Amygdala (tissue), 56 donors: ENCODE results near the gene NCOA4.
"Not testable (repeated sequence)": the region's sequence is repeated elsewhere in the genome, so short reads cannot be mapped to it uniquely, and the experiment has no call there.

ENCODE experiments used
- DNase-seq, 56 donors: peaks; one replicate each; lab custom pipeline; 2025; lab: John Stamatoyannopoulos, UW

NCOA4 gene

GRCh38 chr10:45997994-45998763 lies 32.2 kb downstream of the NCOA4 start:
- DNase-seq, result no peak

GRCh38 chr10:45997557-45997956 lies 32.9 kb downstream of the NCOA4 start:
- DNase-seq, result no peak

- not testable (repeated sequence) for DNase-seq
Measured at GRCh38 chr10:45985590-45985989, 44.8 kb downstream of the NCOA4 start.

- DNase-seq, result not testable (repeated sequence)
Measured at GRCh38 chr10:45984473-45984872, 46.0 kb downstream of the NCOA4 start.

- DNase-seq, result peak in 11 of 56 donors; percentile 1 to 55 (median 18)
Measured at GRCh38 chr10:45983538-45984186, 46.8 kb downstream of the NCOA4 start.

- DNase-seq, result not testable (repeated sequence)
Measured at GRCh38 chr10:45981367-45981766, 49.1 kb downstream of the NCOA4 start.

GRCh38 chr10:45978554-45978953 lies 51.9 kb downstream of the NCOA4 start:
- DNase-seq, result not testable (repeated sequence)

- not testable (repeated sequence) for DNase-seq
Measured at GRCh38 chr10:45974041-45974440, 56.4 kb downstream of the NCOA4 start.

- DNase-seq, result not testable (repeated sequence)
Measured at GRCh38 chr10:45972813-45973169, 57.6 kb downstream of the NCOA4 start.

- peak; percentile 25 to 95 (median 78) for DNase-seq
Measured at GRCh38 chr10:45972106-45972812, 58.2 kb downstream of the NCOA4 start, which contains the start of gene TIMM23. TIMM23 (plus strand) TSS chr10:45972489; CDS start chr10:45972625, 136 bp downstream.

- DNase-seq, result peak in 1 of 56 donors; percentile 35
Measured at GRCh38 chr10:45971742-45972105, 58.7 kb downstream of the NCOA4 start.

- not testable (repeated sequence) for DNase-seq
Measured at GRCh38 chr10:45971019-45971418, 59.4 kb downstream of the NCOA4 start.

GRCh38 chr10:45962686-45963452 lies 67.6 kb downstream of the NCOA4 start:
- not testable (repeated sequence) for DNase-seq

- DNase-seq, result not testable (repeated sequence)
Measured at GRCh38 chr10:45957928-45958327, 72.5 kb downstream of the NCOA4 start.

GRCh38 chr10:45956634-45957033 lies 73.8 kb downstream of the NCOA4 start:
- not testable (repeated sequence) for DNase-seq
